IMR-90 (cell line): Measurements from ENCODE around the gene SIPA1. TPM values are rescaled to one million over a fixed set of nuclear protein-coding genes. Genes with fewer than 3 reads are reported as not detected.
"Not testable (repeated sequence)": the region's sequence is repeated elsewhere in the genome, so short reads cannot be mapped to it uniquely, and the experiment has no call there.

Experiments used
- ATAC-seq: fragments of 200-7000 bp; cut with Tn5 transposase; 2 replicates; pipeline ENCODE4 v1.9.1; 2020; ENCODE audit warnings: low read depth, mild to moderate bottlenecking, moderate library complexity
- BruUV-seq: library from RNA; stranded (reverse); fragments of 400-500 nt; replicated peaks from 2 replicates; lab custom pipeline; 2021; lab: Mats Ljungman, UMichigan
- CTCF ChIA-PET: fragments of 300-600 bp; formaldehyde crosslinking; extraction: SDS; loops from one replicate; lab custom pipeline; 2021; ENCODE audit warnings: antibody characterized with exemption; lab: Yijun Ruan, JAX
- POLR2A ChIA-PET: fragments of 300-600 bp; sonication (Branson Sonifier 250); formaldehyde crosslinking; loops from one replicate; lab custom pipeline; 2022; ENCODE audit warnings: antibody characterized with exemption; ENCODE audit not compliant: unreplicated experiment; lab: Charles Lee
- DNase-seq: peaks from one replicate; pipeline ENCODE4 v3.0.0; 2013
- H2AFZ ChIP-seq: replicated peaks from 2 replicates; pipeline ENCODE3; 2013; ENCODE audit warnings: low read length, mild to moderate bottlenecking; ENCODE audit not compliant: poor library complexity
- H2AK5ac ChIP-seq: 2 replicates; pipeline ENCODE4 v1.6.1; 2013; ENCODE audit warnings: low read depth, low read length, inconsistent platforms
- H2AK9ac ChIP-seq: replicated peaks from 2 replicates; pipeline ENCODE3; 2013; ENCODE audit warnings: mild to moderate bottlenecking, low read depth, low read length, moderate library complexity; ENCODE audit not compliant: poor library complexity
- H2BK120ac ChIP-seq: 2 replicates; pipeline ENCODE4 v1.6.1; 2013; ENCODE audit warnings: low read depth, low read length, inconsistent platforms
- H2BK15ac ChIP-seq: 3 replicates; pipeline ENCODE4 v1.6.1; 2013; ENCODE audit warnings: low read depth, low read length, inconsistent platforms
- H2BK20ac ChIP-seq: 2 replicates; pipeline ENCODE4 v1.6.1; 2013; ENCODE audit warnings: low read depth, mild to moderate bottlenecking, inconsistent platforms, low read length, moderate library complexity
- H2BK5ac ChIP-seq: 2 replicates; pipeline ENCODE4 v1.6.1; 2013; ENCODE audit warnings: mild to moderate bottlenecking, low read depth, low read length, inconsistent platforms; ENCODE audit not compliant: poor library complexity, severe bottlenecking
- H3K14ac ChIP-seq: replicated peaks from 2 replicates; pipeline ENCODE4 v1.6.1; 2013; ENCODE audit warnings: low read depth, low read length, inconsistent platforms
- H3K18ac ChIP-seq: 2 replicates; pipeline ENCODE4 v1.6.1; 2013; ENCODE audit warnings: low read depth, low read length, control low read depth
- H3K23ac ChIP-seq: 2 replicates; pipeline ENCODE4 v1.6.1; 2013; ENCODE audit warnings: low read depth, low read length, inconsistent platforms
- H3K27ac ChIP-seq: 2 replicates; pipeline ENCODE4 v1.5.1; 2013; ENCODE audit warnings: mild to moderate bottlenecking, control low read depth, low read length; ENCODE audit not compliant: insufficient read depth
- H3K27me3 ChIP-seq: 2 replicates; pipeline ENCODE4 v1.6.1; 2013; ENCODE audit warnings: low read length; ENCODE audit not compliant: control insufficient read depth, insufficient read depth
- H3K36me3 ChIP-seq: 2 replicates; pipeline ENCODE4 v1.6.1; 2013; ENCODE audit warnings: low read length, mixed read lengths; ENCODE audit not compliant: control insufficient read depth, insufficient read depth
- H3K4ac ChIP-seq: 2 replicates; pipeline ENCODE4 v1.6.1; 2013; ENCODE audit warnings: low read depth, low read length, inconsistent platforms
- H3K4me1 ChIP-seq: 2 replicates; pipeline ENCODE4 v1.6.1; 2013; ENCODE audit warnings: low read length, mixed read lengths; ENCODE audit not compliant: control insufficient read depth, insufficient read depth
- H3K4me2 ChIP-seq: 2 replicates; pipeline ENCODE4 v1.6.1; 2013; ENCODE audit warnings: low read depth, mild to moderate bottlenecking, control low read depth, low read length, moderate library complexity
- H3K4me3 ChIP-seq: 2 replicates; pipeline ENCODE4 v1.5.1; 2013; ENCODE audit warnings: low read depth, mild to moderate bottlenecking, control low read depth, low read length, moderate library complexity; ENCODE audit not compliant: insufficient read depth
- H3K56ac ChIP-seq: 2 replicates; pipeline ENCODE4 v1.6.1; 2013; ENCODE audit warnings: low read length, inconsistent platforms; ENCODE audit not compliant: insufficient read depth; ENCODE audit errors: extremely low read depth
- H3K79me1 ChIP-seq, 2 experiments: 2 replicates each; pipeline ENCODE4 v1.6.1; 2013; ENCODE audit warnings: low read length in 2 of 2, inconsistent platforms in 1 of 2, low read depth in 1 of 2
- H3K9ac ChIP-seq: 2 replicates; pipeline ENCODE4 v1.6.1; 2013; ENCODE audit warnings: low read depth, low read length, control low read depth
- H3K9me1 ChIP-seq: 2 replicates; pipeline ENCODE4 v1.6.1; 2013; ENCODE audit warnings: low read length, inconsistent platforms; ENCODE audit not compliant: insufficient read depth
- H3K9me3 ChIP-seq: 2 replicates; pipeline ENCODE4 v1.6.1; 2013; ENCODE audit warnings: low read length; ENCODE audit not compliant: control insufficient read depth, insufficient read depth
- H4K20me1 ChIP-seq: 2 replicates; pipeline ENCODE4 v1.6.1; 2013; ENCODE audit warnings: low read length, inconsistent platforms; ENCODE audit not compliant: insufficient read depth
- H4K5ac ChIP-seq: 2 replicates; pipeline ENCODE4 v1.6.1; 2013; ENCODE audit warnings: mild to moderate bottlenecking, low read depth, low read length, control low read depth
- H4K8ac ChIP-seq, 2 experiments: 2 replicates each; pipeline ENCODE4 v1.6.1; 2013; ENCODE audit warnings: low read depth in 2 of 2, low read length in 2 of 2, control low read depth in 1 of 2, inconsistent platforms in 1 of 2
- H4K91ac ChIP-seq: 2 replicates; pipeline ENCODE4 v1.6.1; 2013; ENCODE audit warnings: low read depth, low read length, inconsistent platforms; ENCODE audit not compliant: insufficient read depth
- CHD1 ChIP-seq: IDR thresholded peaks from 2 replicates; pipeline ENCODE4 v1.6.1; 2012; ENCODE audit warnings: low read depth, low read length, improper control_type of control experiment
- CTCF ChIP-seq: conservative IDR thresholded peaks from 2 replicates; pipeline ENCODE4 v1.5.1; 2012; ENCODE audit warnings: mild to moderate bottlenecking, low read depth, low read length, improper control_type of control experiment
- FOS ChIP-seq: fragments of 150-350 bp; IDR thresholded peaks from 2 replicates; pipeline ENCODE4 v1.6.1; 2016; ENCODE audit warnings: low read depth, low read length
- MAFK ChIP-seq: IDR thresholded peaks from 2 replicates; pipeline ENCODE4 v1.6.1; 2012; ENCODE audit warnings: low read depth, low read length, improper control_type of control experiment
- MAZ ChIP-seq: IDR thresholded peaks from 2 replicates; pipeline ENCODE4 v1.6.1; 2012; ENCODE audit warnings: low read depth, mild to moderate bottlenecking, low read length, improper control_type of control experiment, moderate library complexity, borderline replicate concordance
- MXI1 ChIP-seq: IDR thresholded peaks from 2 replicates; pipeline ENCODE4 v1.6.1; 2012; ENCODE audit warnings: low read depth, mild to moderate bottlenecking, low read length, moderate library complexity, borderline replicate concordance
- NFE2L2 ChIP-seq: fragments of 150-350 bp; IDR thresholded peaks from 2 replicates; pipeline ENCODE4 v1.6.1; 2016; ENCODE audit warnings: low read depth, mild to moderate bottlenecking, low read length
- POLR2A ChIP-seq: IDR thresholded peaks from 2 replicates; pipeline ENCODE4 v1.6.1; 2012; ENCODE audit warnings: mild to moderate bottlenecking, low read depth, low read length
- RCOR1 ChIP-seq: IDR thresholded peaks from 2 replicates; pipeline ENCODE4 v1.6.1; 2012; ENCODE audit warnings: mild to moderate bottlenecking, low read length, improper control_type of control experiment; ENCODE audit not compliant: insufficient replicate concordance
- WGBS, 2 experiments: methylation state at CpG; one replicate each; pipeline versions ENCODE4 v1.1.5 to v1.1.7; 2013; ENCODE audit warnings: missing lambda C conversion rate in 2 of 2; ENCODE audit not compliant: insufficient read length in 1 of 2; ENCODE audit errors: extremely low coverage in 2 of 2; 5-methylcytosine and 5-hydroxymethylcytosine counted together
- dilution Hi-C: fragments of 300-500 bp; cut with HindIII; formaldehyde crosslinking; loops from one replicate; pipeline ENCODE4 v1.14.3; 2018; ENCODE audit warnings: low sequenced_read_pairs; ENCODE audit not compliant: unreplicated experiment
- in situ Hi-C: fragments of 300-500 bp; cut with MboI; formaldehyde crosslinking; loops from 3 replicates; pipeline ENCODE4 v1.14.3; 2019; ENCODE audit warnings: low sequenced_read_pairs, inconsistent platforms, mixed read lengths
- intact Hi-C: fragments of 100-400 bp; cut with micrococcal nuclease; formaldehyde crosslinking; loops from 2 replicates; pipeline ENCODE4 v1.10.0; 2022
- polyA plus RNA-seq, 3 experiments: library from polyadenylated mRNA; depleted of rRNA; stranded (reverse); fragments of >200 nt; gene quantifications; 2 replicates each; pipeline ENCODE4 v1.2.3, GENCODE V29; 2012; ENCODE audit warnings: low replicate concordance in 1 of 3
- total RNA-seq: library from RNA; depleted of rRNA; stranded (reverse); fragments of >200 nt; gene quantifications from 2 replicates; pipeline ENCODE4 v1.2.3, GENCODE V29; 2012

SIPA1 gene
- total and polyA plus RNA-seq, 2 of the 4 experiments (the other 2 are of a cell fraction) = 10.6 to 39.7 TPM

GRCh38 chr11:65637032-65637557, 806 bp upstream of the SIPA1 start:
- DNase-seq (no peak), ATAC-seq (no peak)
- Histone ChIP-seq H2BK15ac (no peak overlapping the region), H3K4me1 (peaks cover 6% of the 10 kb centered on the region), H2AFZ (no peak overlapping the region), H3K9me1 (peaks cover 10% of the 10 kb centered on the region), H2BK120ac (no peak overlapping the region), H2AK5ac (no peak overlapping the region), H3K27me3 (no peaks in the 10 kb centered on the region), H2BK5ac (no peak overlapping the region), H3K23ac (no peak overlapping the region), H3K4me3 (no peak overlapping the region), H3K27ac (no peak overlapping the region), H4K20me1 (peaks cover 14% of the 10 kb centered on the region; the same call in 1 of the 2 replicates), H4K91ac (no peak overlapping the region), H3K18ac (no peak overlapping the region), H3K4ac (no peak overlapping the region), H2BK20ac (no peak overlapping the region), H3K36me3 (peaks cover 42% of the 10 kb centered on the region), H3K79me1 (peaks cover 16 to 38% of the 10 kb centered on the region in 2 experiments), H4K5ac (no peak overlapping the region), H3K9me3 (no peaks in the 10 kb centered on the region), H3K56ac (no peak overlapping the region), H4K8ac (no peak overlapping the region), H2AK9ac (peak overlapping the region; percentile 26), H3K4me2 (no peak overlapping the region), H3K14ac (no peak overlapping the region), H3K9ac (no peak overlapping the region)
- TF ChIP-seq POLR2A (no peak), FOS (no peak), CTCF (no peak), NFE2L2 (no peak), MAFK (no peak), MXI1 (no peak), CHD1 (no peak), MAZ (no peak), RCOR1 (no peak)
- intact Hi-C loops = no loop called here
- dilution Hi-C loops = no loop called here
- in situ Hi-C loops = no loop called here
- ChIA-PET POLR2A (no interaction called here), CTCF (interaction anchor here (1.6 to 1.8 kb wide), 2 partner anchors 12 to 26 kb away, joined by 5 read pairs; partner anchors contain the start of gene RELA)
- no CpG with 5 or more reads among the region's 3 CpGs for WGBS, 2 experiments
- TSS peak; percentile 60 for BruUV-seq

- H4K8ac ChIP-seq, ATAC-seq, H3K14ac ChIP-seq, H3K4me3 ChIP-seq, H3K9ac ChIP-seq, H3K27me3 ChIP-seq, H3K23ac ChIP-seq, BruUV-seq, intact Hi-C loops, H4K91ac ChIP-seq, H3K18ac ChIP-seq, H2AK5ac ChIP-seq, H3K4me2 ChIP-seq, H2AFZ ChIP-seq, H2BK15ac ChIP-seq, in situ Hi-C loops, CTCF ChIA-PET, dilution Hi-C loops, H3K4ac ChIP-seq, H2BK120ac ChIP-seq, H3K9me3 ChIP-seq, POLR2A ChIA-PET, H4K5ac ChIP-seq, H2BK5ac ChIP-seq, DNase-seq, H3K56ac ChIP-seq, H3K27ac ChIP-seq, H2BK20ac ChIP-seq, H2AK9ac ChIP-seq: not testable (repeated sequence)
- WGBS, 2 experiments = no CpG with 5 or more reads among the region's 9 CpGs
- peaks cover 16 to 50% of the 10 kb centered on the region in 2 experiments for H3K79me1 ChIP-seq
- peaks cover 26% of the 10 kb centered on the region; the same call in 1 of the 2 replicates for H4K20me1 ChIP-seq
- H3K4me1 ChIP-seq = peaks cover 11% of the 10 kb centered on the region
- H3K36me3 ChIP-seq = peaks cover 32% of the 10 kb centered on the region
- peaks cover 10% of the 10 kb centered on the region for H3K9me1 ChIP-seq
These were observed 1.3 kb downstream of the SIPA1 start for GRCh38 chr11:65639228-65639597.
